ENCODE results near the gene MAPK7.

Gene MAPK7

GRCh38 chr17:19359856-19360255 is 18.4 kb upstream of the MAPK7 start:
- Histone ChIP-seq H3K4me1 (ENCODE audit: control insufficient read depth, insufficient read depth, low read length) (peaks cover 3% of the 10 kb centered on the region), H3K9ac (ENCODE audit: low read depth, low read length) (no peak overlapping the region), H3K27me3 (ENCODE audit: control insufficient read depth, insufficient read depth, low read length) (peaks cover 4% of the 10 kb centered on the region), H3K36me3 (ENCODE audit: control insufficient read depth, insufficient read depth, low read length) (peaks cover 13% of the 10 kb centered on the region), H3K9me3 (ENCODE audit: control insufficient read depth, insufficient read depth, low read length) (no peaks in the 10 kb centered on the region), H3K4me3 (ENCODE audit: low read depth, low read length) (no peak overlapping the region)

GRCh38 chr17:19360772-19361171 is 17.5 kb upstream of the MAPK7 start:
- H3K36me3 ChIP-seq (ENCODE audit: control insufficient read depth, insufficient read depth, low read length), result peaks cover 13% of the 10 kb centered on the region
- peaks cover 3% of the 10 kb centered on the region for H3K4me1 ChIP-seq (ENCODE audit: control insufficient read depth, insufficient read depth, low read length)
- H3K27me3 ChIP-seq (ENCODE audit: control insufficient read depth, insufficient read depth, low read length), result peaks cover 4% of the 10 kb centered on the region
- H3K9ac ChIP-seq (ENCODE audit: low read depth, low read length), result no peak overlapping the region
- no peak overlapping the region for H3K4me3 ChIP-seq (ENCODE audit: low read depth, low read length)
- H3K9me3 ChIP-seq (ENCODE audit: control insufficient read depth, insufficient read depth, low read length), result no peaks in the 10 kb centered on the region

GRCh38 chr17:19361326-19361725 is 17.0 kb upstream of the MAPK7 start:
- peak overlapping the region; percentile 26 for H3K9ac ChIP-seq (ENCODE audit: low read depth, low read length)
- no peaks in the 10 kb centered on the region for H3K9me3 ChIP-seq (ENCODE audit: control insufficient read depth, insufficient read depth, low read length)
- H3K4me1 ChIP-seq (ENCODE audit: control insufficient read depth, insufficient read depth, low read length), result peaks cover 3% of the 10 kb centered on the region
- H3K4me3 ChIP-seq (ENCODE audit: low read depth, low read length), result peak overlapping the region; percentile 87
- peaks cover 13% of the 10 kb centered on the region for H3K36me3 ChIP-seq (ENCODE audit: control insufficient read depth, insufficient read depth, low read length)
- H3K27me3 ChIP-seq (ENCODE audit: control insufficient read depth, insufficient read depth, low read length), result peaks cover 4% of the 10 kb centered on the region

- peaks cover 4% of the 10 kb centered on the region for H3K27me3 ChIP-seq (ENCODE audit: control insufficient read depth, insufficient read depth, low read length)
- H3K4me3 ChIP-seq (ENCODE audit: low read depth, low read length), result peak overlapping the region; percentile 87
- H3K9me3 ChIP-seq (ENCODE audit: control insufficient read depth, insufficient read depth, low read length), result no peaks in the 10 kb centered on the region
- peak overlapping the region; percentile 71 for H3K9ac ChIP-seq (ENCODE audit: low read depth, low read length)
- H3K36me3 ChIP-seq (ENCODE audit: control insufficient read depth, insufficient read depth, low read length), result peaks cover 13% of the 10 kb centered on the region
- H3K4me1 ChIP-seq (ENCODE audit: control insufficient read depth, insufficient read depth, low read length), result peaks cover 3% of the 10 kb centered on the region
Measured at GRCh38 chr17:19361944-19362276, 16.4 kb upstream of the MAPK7 start.

GRCh38 chr17:19362277-19363113 is 15.8 kb upstream of the MAPK7 start, which contains the start of gene B9D1:
B9D1 (minus strand) TSS chr17:19362723; CDS start chr17:19362569, 154 bp downstream.
- Histone ChIP-seq H3K9me3 (ENCODE audit: control insufficient read depth, insufficient read depth, low read length) (no peaks in the 10 kb centered on the region), H3K36me3 (ENCODE audit: control insufficient read depth, insufficient read depth, low read length) (peaks cover 10% of the 10 kb centered on the region)

GRCh38 chr17:19363114-19363438 is 15.2 kb upstream of the MAPK7 start:
- Histone ChIP-seq H3K36me3 (ENCODE audit: control insufficient read depth, insufficient read depth, low read length) (peaks cover 6% of the 10 kb centered on the region), H3K27me3 (ENCODE audit: control insufficient read depth, insufficient read depth, low read length) (peaks cover 4% of the 10 kb centered on the region), H3K9me3 (ENCODE audit: control insufficient read depth, insufficient read depth, low read length) (no peaks in the 10 kb centered on the region), H3K4me3 (ENCODE audit: low read depth, low read length) (peak overlapping the region; percentile 87), H3K9ac (ENCODE audit: low read depth, low read length) (no peak overlapping the region), H3K4me1 (ENCODE audit: control insufficient read depth, insufficient read depth, low read length) (peaks cover 3% of the 10 kb centered on the region)

More at GRCh38 chr17:19362277-19363113, 15.8 kb upstream of the MAPK7 start, which contains the start of gene B9D1:
- Histone ChIP-seq H3K4me3 (ENCODE audit: low read depth, low read length) (peak within 1 kb of the TSS; percentile 87), H3K27me3 (ENCODE audit: control insufficient read depth, insufficient read depth, low read length) (peaks cover 4% of the 10 kb centered on the region), H3K4me1 (ENCODE audit: control insufficient read depth, insufficient read depth, low read length) (peaks cover 3% of the 10 kb centered on the region), H3K9ac (ENCODE audit: low read depth, low read length) (peak within 1 kb of the TSS; percentile 71)

- Histone ChIP-seq H3K4me1 (ENCODE audit: control insufficient read depth, insufficient read depth, low read length) (peaks cover 3% of the 10 kb centered on the region), H3K9me3 (ENCODE audit: control insufficient read depth, insufficient read depth, low read length) (no peaks in the 10 kb centered on the region), H3K27me3 (ENCODE audit: control insufficient read depth, insufficient read depth, low read length) (peaks cover 4% of the 10 kb centered on the region), H3K9ac (ENCODE audit: low read depth, low read length) (peak overlapping the region; percentile 26), H3K36me3 (ENCODE audit: control insufficient read depth, insufficient read depth, low read length) (peaks cover 6% of the 10 kb centered on the region), H3K4me3 (ENCODE audit: low read depth, low read length) (no peak overlapping the region)
Measured at GRCh38 chr17:19363460-19364035, 14.8 kb upstream of the MAPK7 start.

GRCh38 chr17:19364699-19365498 is 13.4 kb upstream of the MAPK7 start:
- H3K9me3 ChIP-seq (ENCODE audit: control insufficient read depth, insufficient read depth, low read length), result no peaks in the 10 kb centered on the region
- H3K27me3 ChIP-seq (ENCODE audit: control insufficient read depth, insufficient read depth, low read length), result peaks cover 4% of the 10 kb centered on the region
- H3K9ac ChIP-seq (ENCODE audit: low read depth, low read length), result no peak overlapping the region
- H3K36me3 ChIP-seq (ENCODE audit: control insufficient read depth, insufficient read depth, low read length), result peaks cover 3% of the 10 kb centered on the region
- no peak overlapping the region for H3K4me3 ChIP-seq (ENCODE audit: low read depth, low read length)
- H3K4me1 ChIP-seq (ENCODE audit: control insufficient read depth, insufficient read depth, low read length), result peaks cover 3% of the 10 kb centered on the region

- Histone ChIP-seq H3K27me3 (ENCODE audit: control insufficient read depth, insufficient read depth, low read length) (peaks cover 4% of the 10 kb centered on the region), H3K4me1 (ENCODE audit: control insufficient read depth, insufficient read depth, low read length) (peaks cover 3% of the 10 kb centered on the region), H3K36me3 (ENCODE audit: control insufficient read depth, insufficient read depth, low read length) (no peaks in the 10 kb centered on the region), H3K9ac (ENCODE audit: low read depth, low read length) (no peak overlapping the region), H3K4me3 (ENCODE audit: low read depth, low read length) (no peak overlapping the region), H3K9me3 (ENCODE audit: control insufficient read depth, insufficient read depth, low read length) (no peaks in the 10 kb centered on the region)
Measured at GRCh38 chr17:19365499-19365817, 12.8 kb upstream of the MAPK7 start.

GRCh38 chr17:19365833-19366636 is 12.3 kb upstream of the MAPK7 start:
- H3K9me3 ChIP-seq (ENCODE audit: control insufficient read depth, insufficient read depth, low read length), result no peaks in the 10 kb centered on the region
- H3K36me3 ChIP-seq (ENCODE audit: control insufficient read depth, insufficient read depth, low read length), result no peaks in the 10 kb centered on the region
- H3K9ac ChIP-seq (ENCODE audit: low read depth, low read length), result no peak overlapping the region
- H3K4me3 ChIP-seq (ENCODE audit: low read depth, low read length), result no peak overlapping the region
- H3K27me3 ChIP-seq (ENCODE audit: control insufficient read depth, insufficient read depth, low read length), result peaks cover 4% of the 10 kb centered on the region
- H3K4me1 ChIP-seq (ENCODE audit: control insufficient read depth, insufficient read depth, low read length), result peaks cover 3% of the 10 kb centered on the region

- Histone ChIP-seq H3K27me3 (ENCODE audit: control insufficient read depth, insufficient read depth, low read length) (peaks cover 4% of the 10 kb centered on the region), H3K9me3 (ENCODE audit: control insufficient read depth, insufficient read depth, low read length) (no peaks in the 10 kb centered on the region), H3K36me3 (ENCODE audit: control insufficient read depth, insufficient read depth, low read length) (no peaks in the 10 kb centered on the region), H3K4me3 (ENCODE audit: low read depth, low read length) (no peak overlapping the region), H3K4me1 (ENCODE audit: control insufficient read depth, insufficient read depth, low read length) (peaks cover 3% of the 10 kb centered on the region), H3K9ac (ENCODE audit: low read depth, low read length) (no peak overlapping the region)
Measured at GRCh38 chr17:19366637-19366972, 11.7 kb upstream of the MAPK7 start.

Measured in iPS-15b (cell line).